Endothelial cell of umbilical vein (primary cell): ENCODE results near the gene MRPL2. TPM values are rescaled to one million over a fixed set of nuclear protein-coding genes. Genes with fewer than 3 reads are reported as not detected.

Experiments used
- BruUV-seq: library from RNA; stranded (reverse); fragments of 400-500 nt; replicated peaks from 2 replicates; lab custom pipeline; 2021; lab: Mats Ljungman, UMichigan
- CTCF ChIA-PET: fragments of 300-600, 350-600 bp; sonication (Branson Sonifier 250); formaldehyde crosslinking; loops from one replicate; lab custom pipeline; 2021; ENCODE audit warnings: antibody characterized with exemption, inconsistent platforms; lab: Charles Lee
- POLR2A ChIA-PET: fragments of 300-600, 350-600 bp; sonication (Branson Sonifier 250); formaldehyde crosslinking; loops from one replicate; lab custom pipeline; 2021; ENCODE audit warnings: antibody characterized with exemption, inconsistent platforms; lab: Charles Lee
- DNase-seq: peaks from one replicate; pipeline ENCODE4 v3.0.0-alpha.2; 2011; ENCODE audit warnings: low read depth, low spot score
- FAIRE-seq: peaks from 2 replicates; lab custom pipeline; 2011; peaks lifted over from hg19 to GRCh38; lab: Jason Lieb, UNC
- H2AFZ ChIP-seq: 2 replicates; pipeline ENCODE4 v1.6.0; 2012; ENCODE audit warnings: low read depth, low read length, control low read depth, inconsistent platforms
- H3K27ac ChIP-seq: 2 replicates; pipeline ENCODE4 v1.5.1; 2011; ENCODE audit warnings: low read depth, mild to moderate bottlenecking, control low read depth, low read length, moderate library complexity; ENCODE audit not compliant: insufficient read depth
- H3K27me3 ChIP-seq, 2 experiments: 2 replicates each; pipeline versions ENCODE4 v1.6.0 to v1.6.1; 2011; ENCODE audit warnings: low read length in 2 of 2, mixed read lengths in 1 of 2; ENCODE audit not compliant: control insufficient read depth in 2 of 2, insufficient read depth in 2 of 2
- H3K36me3 ChIP-seq, 2 experiments: 2 replicates in 1 of 2; 3 replicates in 1 of 2; pipeline ENCODE4 v1.5.1; 2011; ENCODE audit warnings: low read length in 2 of 2, mild to moderate bottlenecking in 1 of 2, moderate library complexity in 1 of 2; ENCODE audit not compliant: control insufficient read depth in 2 of 2, insufficient read depth in 2 of 2; ENCODE audit errors: extremely low read depth in 1 of 2
- H3K4me1 ChIP-seq: 3 replicates; pipeline ENCODE4 v1.5.1; 2011; ENCODE audit warnings: mild to moderate bottlenecking, low read length; ENCODE audit not compliant: control insufficient read depth, insufficient read depth; ENCODE audit errors: extremely low read depth
- H3K4me2 ChIP-seq: 2 replicates; pipeline ENCODE4 v1.6.1; 2011; ENCODE audit warnings: low read length, control low read depth, mixed read lengths; ENCODE audit not compliant: insufficient read depth
- H3K4me3 ChIP-seq, 3 experiments: fragments of 200-600 bp in 1 of 3; sonication (generic), shearing (Covaris generic) in 1 of 3; replicated peaks in 1 of 3; 2 replicates each; pipeline ENCODE4 v1.5.1; 2011 to 2016; ENCODE audit warnings: control low read depth in 3 of 3, low read length in 3 of 3, mild to moderate bottlenecking in 2 of 3, inconsistent platforms in 1 of 3, low read depth in 1 of 3, moderate library complexity in 1 of 3; ENCODE audit not compliant: insufficient read depth in 1 of 3
- H3K79me2 ChIP-seq: 2 replicates; pipeline ENCODE4 v1.6.0; 2012; ENCODE audit warnings: low read length, inconsistent platforms; ENCODE audit not compliant: control insufficient read depth, insufficient read depth
- H3K9ac ChIP-seq: replicated peaks from 2 replicates; pipeline ENCODE3; 2011; ENCODE audit warnings: low read length, control low read depth; ENCODE audit not compliant: insufficient read depth; ENCODE audit errors: extremely low read depth
- H3K9me1 ChIP-seq: replicated peaks from 3 replicates; pipeline ENCODE4 v1.6.0; 2011; ENCODE audit warnings: mild to moderate bottlenecking, low read length; ENCODE audit not compliant: control insufficient read depth, insufficient read depth; ENCODE audit errors: extremely low read depth
- H3K9me3 ChIP-seq: replicated peaks from 2 replicates; pipeline ENCODE4 v1.5.1; 2012; ENCODE audit warnings: low read length, inconsistent platforms; ENCODE audit not compliant: control insufficient read depth, insufficient read depth
- H4K20me1 ChIP-seq: replicated peaks from 2 replicates; pipeline ENCODE3; 2011; ENCODE audit warnings: mild to moderate bottlenecking, low read length; ENCODE audit not compliant: control insufficient read depth, insufficient read depth; ENCODE audit errors: extremely low read depth
- EZH2 ChIP-seq: IDR thresholded peaks from 2 replicates; pipeline ENCODE4 v1.6.1; 2012; ENCODE audit warnings: borderline replicate concordance, low read depth, mild to moderate bottlenecking, moderate library complexity, low read length, inconsistent platforms; ENCODE audit not compliant: severe bottlenecking
- FOS ChIP-seq: IDR thresholded peaks from 2 replicates; pipeline ENCODE4 v1.6.1; 2011; ENCODE audit warnings: mild to moderate bottlenecking, low read length, moderate library complexity, borderline replicate concordance; ENCODE audit not compliant: insufficient read depth
- JUN ChIP-seq: IDR thresholded peaks from 2 replicates; pipeline ENCODE4 v1.6.1; 2011; ENCODE audit warnings: borderline replicate concordance, low read depth; ENCODE audit not compliant: insufficient read length, insufficient read depth
- MAX ChIP-seq: IDR thresholded peaks from 2 replicates; pipeline ENCODE4 v1.6.1; 2011; ENCODE audit not compliant: insufficient read depth, insufficient read length
- POLR2AphosphoS5 ChIP-seq: IDR thresholded peaks from 2 replicates; pipeline ENCODE4 v1.6.1; 2012; ENCODE audit warnings: low read depth, mild to moderate bottlenecking, control low read depth, low read length, moderate library complexity; ENCODE audit not compliant: insufficient read depth
- dilution Hi-C: fragments of 300-500 bp; cut with MboI; formaldehyde crosslinking; loops from one replicate; pipeline ENCODE4 v1.15.0; 2019; ENCODE audit warnings: low sequenced_read_pairs; ENCODE audit not compliant: extremely low pct_ligation_motif_present
- intact Hi-C: fragments of 100-400 bp; cut with micrococcal nuclease; formaldehyde crosslinking; loops from one replicate; pipeline ENCODE4 v1.10.0; 2022
- polyA plus RNA-seq, 4 experiments: library from polyadenylated mRNA; depleted of rRNA in 3 of 4; stranded (reverse) in 3 of 4; unstranded in 1 of 4; fragments of >200 nt; gene quantifications; 2 replicates each; pipeline versions ENCODE4 v1.2.1 to v1.2.3, GENCODE V29; 2011 to 2012; ENCODE audit warnings: missing spikeins in 1 of 4
- total RNA-seq: library from RNA; stranded (reverse); gene quantifications from 2 replicates; pipeline ENCODE4 v1.2.3, GENCODE V29; 2021
- TF ChIP-seq, protein P1 (sequence below), 2 donors: IDR thresholded peaks; 1 replicate in 1 of 2; 2 replicates in 1 of 2; pipeline ENCODE4 v1.5.1; 2011; ENCODE audit warnings: low read length in 2 of 2, mild to moderate bottlenecking in 2 of 2, moderate library complexity in 2 of 2, control low read depth in 1 of 2, inconsistent platforms in 1 of 2, low read depth in 1 of 2; ENCODE audit not compliant: insufficient read depth in 1 of 2; ENCODE audit errors: extremely low read depth in 1 of 2

MRPL2 gene
- total and polyA plus RNA-seq, 2 donors (not counting 3 experiments of a cell fraction or from before 2014, with no cell fraction given): 37.6 to 63.6 TPM

GRCh38 chr6:43019152-43019551, 40.1 kb downstream of the MRPL2 start:
- ChIA-PET CTCF (interaction anchor here (0.7 to 1.0 kb wide), 2 partner anchors 16 to 125 kb away, joined by 3 read pairs; no protein-coding TSS in a partner anchor), POLR2A (no interaction called here)
- H3K9me1 ChIP-seq: no peaks in the 10 kb centered on the region
- intact Hi-C loops (no loop called here), dilution Hi-C loops (no loop called here)
- no peak overlapping the region for H2AFZ ChIP-seq
- H3K4me2 ChIP-seq: no peak overlapping the region
- DNase-seq (no peak), FAIRE-seq (no peak)
- no TSS peak for BruUV-seq
- H3K4me3 ChIP-seq: no peak overlapping the region
- H3K4me1 ChIP-seq: peaks cover 5% of the 10 kb centered on the region
- H3K9ac ChIP-seq: no peak overlapping the region
- TF ChIP-seq FOS (no peak), MAX (no peak), JUN (no peak), POLR2AphosphoS5 (no peak), EZH2 (no peak)
- TF ChIP-seq, protein P1, sequence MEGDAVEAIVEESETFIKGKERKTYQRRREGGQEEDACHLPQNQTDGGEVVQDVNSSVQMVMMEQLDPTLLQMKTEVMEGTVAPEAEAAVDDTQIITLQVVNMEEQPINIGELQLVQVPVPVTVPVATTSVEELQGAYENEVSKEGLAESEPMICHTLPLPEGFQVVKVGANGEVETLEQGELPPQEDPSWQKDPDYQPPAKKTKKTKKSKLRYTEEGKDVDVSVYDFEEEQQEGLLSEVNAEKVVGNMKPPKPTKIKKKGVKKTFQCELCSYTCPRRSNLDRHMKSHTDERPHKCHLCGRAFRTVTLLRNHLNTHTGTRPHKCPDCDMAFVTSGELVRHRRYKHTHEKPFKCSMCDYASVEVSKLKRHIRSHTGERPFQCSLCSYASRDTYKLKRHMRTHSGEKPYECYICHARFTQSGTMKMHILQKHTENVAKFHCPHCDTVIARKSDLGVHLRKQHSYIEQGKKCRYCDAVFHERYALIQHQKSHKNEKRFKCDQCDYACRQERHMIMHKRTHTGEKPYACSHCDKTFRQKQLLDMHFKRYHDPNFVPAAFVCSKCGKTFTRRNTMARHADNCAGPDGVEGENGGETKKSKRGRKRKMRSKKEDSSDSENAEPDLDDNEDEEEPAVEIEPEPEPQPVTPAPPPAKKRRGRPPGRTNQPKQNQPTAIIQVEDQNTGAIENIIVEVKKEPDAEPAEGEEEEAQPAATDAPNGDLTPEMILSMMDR (IDR thresholded peaks at IDR 0.05; ENCODE audit: extremely low read depth in 1 of 2, insufficient read depth in 1 of 2, low read depth in 1 of 2, low read length in 2 of 2): no peak
- H3K79me2 ChIP-seq: peaks cover 49% of the 10 kb centered on the region
- H3K27me3 ChIP-seq: no peaks in the 10 kb centered on the region
- H3K27ac ChIP-seq: no peak overlapping the region
- H3K9me3 ChIP-seq: no peaks in the 10 kb centered on the region
- peaks cover 0 to 15% of the 10 kb centered on the region in 2 experiments for H3K36me3 ChIP-seq
- no peaks in the 10 kb centered on the region for H4K20me1 ChIP-seq
